Measurements from ENCODE around the gene RASSF5. TPM values are rescaled to one million over a fixed set of nuclear protein-coding genes. Genes with fewer than 3 reads are reported as not detected.
A peak's percentile ranks its signal among the peaks of the same experiment; 100 is the strongest.

Gene RASSF5
- total RNA-seq, 1 donor from 2014 or later: 7.8 TPM

- peaks cover 30% of the 10 kb centered on the region for H3K27me3 ChIP-seq (ENCODE audit: low read depth)
- H3K4me1 ChIP-seq: peaks cover 42% of the 10 kb centered on the region
- TF ChIP-seq CTCF (IDR thresholded peaks at IDR 0.05; ENCODE audit: borderline replicate concordance): no peak
- no peaks in the 10 kb centered on the region for H3K36me3 ChIP-seq
- H3K4me3 ChIP-seq: no peak overlapping the region
- intact Hi-C loops (cut with micrococcal nuclease): no loop called here
- no peaks in the 10 kb centered on the region for H3K9me3 ChIP-seq (replicated peaks)
- DNase-seq: peak; percentile 36
- no peak overlapping the region for H3K27ac ChIP-seq (replicated peaks)
These were observed 39.4 kb upstream of the RASSF5 start for GRCh38 chr1:206467915-206468314.

DNA sequence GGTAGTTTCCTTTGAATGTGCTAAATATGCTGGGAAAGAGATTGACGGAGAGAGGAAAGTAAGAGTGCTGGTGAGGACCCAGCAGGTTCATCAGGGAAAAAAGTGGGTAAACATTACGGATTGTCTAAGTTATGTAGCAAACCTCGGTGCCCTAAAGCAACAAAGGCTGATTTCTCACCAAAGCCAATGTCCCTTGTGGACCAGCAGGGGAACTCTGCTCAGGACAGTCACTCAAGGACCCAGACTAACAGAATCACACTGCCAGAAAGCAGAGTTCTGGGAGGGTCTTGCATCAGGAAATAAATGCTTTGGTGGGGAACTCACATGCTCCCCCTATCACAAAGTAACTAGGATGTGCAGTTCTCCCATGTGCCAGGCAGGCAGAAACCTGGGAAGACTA is 38.8 kb upstream of the RASSF5 start:
- intact Hi-C loops (cut with micrococcal nuclease): no loop called here
- no peak for TF ChIP-seq CTCF (IDR thresholded peaks at IDR 0.05; ENCODE audit: borderline replicate concordance)
- H3K27me3 ChIP-seq (ENCODE audit: low read depth): peaks cover 30% of the 10 kb centered on the region
- H3K36me3 ChIP-seq: no peaks in the 10 kb centered on the region
- no peak overlapping the region for H3K27ac ChIP-seq (replicated peaks)
- peaks cover 42% of the 10 kb centered on the region for H3K4me1 ChIP-seq
- no peak for DNase-seq
- no peaks in the 10 kb centered on the region for H3K9me3 ChIP-seq (replicated peaks)
- no peak overlapping the region for H3K4me3 ChIP-seq

GRCh38 chr1:206469411-206469932 is 37.9 kb upstream of the RASSF5 start:
- Histone ChIP-seq H3K36me3 (no peaks in the 10 kb centered on the region), H3K4me3 (peak overlapping the region; percentile 66), H3K9me3 (replicated peaks) (no peaks in the 10 kb centered on the region), H3K27me3 (ENCODE audit: low read depth) (peaks cover 30% of the 10 kb centered on the region), H3K27ac (replicated peaks) (no peak overlapping the region), H3K4me1 (peaks cover 40% of the 10 kb centered on the region)
- no peak for DNase-seq
- intact Hi-C loops (cut with micrococcal nuclease): no loop called here
- TF ChIP-seq CTCF (IDR thresholded peaks at IDR 0.05; ENCODE audit: borderline replicate concordance): no peak

GRCh38 chr1:206469933-206470691 is 37.2 kb upstream of the RASSF5 start, which contains the start of gene IKBKE:
TSS of gene IKBKE (plus strand) at chr1:206470476. CDS start at chr1:206473228, 2,752 bp downstream.
- peaks cover 30% of the 10 kb centered on the region for H3K27me3 ChIP-seq (ENCODE audit: low read depth)
- H3K4me3 ChIP-seq: peak within 1 kb of the TSS; percentile 66
- no peak for DNase-seq
- no peaks in the 10 kb centered on the region for H3K36me3 ChIP-seq
- intact Hi-C loops (cut with micrococcal nuclease): no loop called here
- TF ChIP-seq CTCF (IDR thresholded peaks at IDR 0.05; ENCODE audit: borderline replicate concordance): peak; percentile 27
- H3K4me1 ChIP-seq: peaks cover 35% of the 10 kb centered on the region
- H3K9me3 ChIP-seq (replicated peaks): no peaks in the 10 kb centered on the region
- H3K27ac ChIP-seq (replicated peaks): no peak within 1 kb of the TSS

GRCh38 chr1:206470692-206471414 is 36.5 kb upstream of the RASSF5 start:
- no peaks in the 10 kb centered on the region for H3K9me3 ChIP-seq (replicated peaks)
- no peak overlapping the region for H3K27ac ChIP-seq (replicated peaks)
- no peak for DNase-seq
- peaks cover 30% of the 10 kb centered on the region for H3K27me3 ChIP-seq (ENCODE audit: low read depth)
- peak overlapping the region; percentile 66 for H3K4me3 ChIP-seq
- H3K36me3 ChIP-seq: no peaks in the 10 kb centered on the region
- intact Hi-C loops (cut with micrococcal nuclease): no loop called here
- H3K4me1 ChIP-seq: peaks cover 35% of the 10 kb centered on the region
- TF ChIP-seq CTCF (IDR thresholded peaks at IDR 0.05; ENCODE audit: borderline replicate concordance): no peak

Data from left ventricle myocardium inferior (tissue), 1 donor.